ENCODE measurements around the gene CYP24A1. TPM values are rescaled to one million over a fixed set of nuclear protein-coding genes. Genes with fewer than 3 reads are reported as not detected.

CYP24A1 gene
- total and polyA plus RNA-seq, 2 of the 13 experiments (the other 11 are each of a cell fraction or from before 2014, with no cell fraction given): 9.4 to 32.7 TPM

DNA sequence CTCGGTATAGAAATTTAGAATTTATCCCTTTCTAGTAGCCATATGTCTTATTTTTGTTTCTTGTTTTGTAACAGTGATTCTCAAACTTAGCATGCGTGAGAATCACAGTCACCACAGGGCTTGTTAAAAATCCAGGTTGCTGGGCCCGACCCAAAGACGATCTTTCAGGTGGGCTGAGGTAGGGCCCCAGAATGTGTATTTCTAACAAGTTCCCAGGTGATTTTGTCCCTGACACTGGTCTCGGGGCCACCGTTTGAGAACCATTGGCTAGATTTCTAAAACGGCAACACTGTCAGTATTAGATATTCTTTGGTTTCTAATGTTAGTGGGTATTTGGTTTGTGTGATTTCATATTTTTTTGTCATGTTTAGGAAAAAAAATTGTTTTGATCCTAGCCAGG lies 44.0 kb upstream of the CYP24A1 start (continued):
- TF ChIP-seq ZNF101 (CRISPR knock-in tag; IDR thresholded peaks at IDR 0.05; ENCODE audit: borderline replicate concordance, low read depth) (no peak), CBX5 (CRISPR knock-in tag; IDR thresholded peaks at IDR 0.05; ENCODE audit: borderline replicate concordance) (no peak), ZNF180 (CRISPR knock-in tag; IDR thresholded peaks at IDR 0.05; ENCODE audit: borderline replicate concordance, low read depth) (no peak)

DNA sequence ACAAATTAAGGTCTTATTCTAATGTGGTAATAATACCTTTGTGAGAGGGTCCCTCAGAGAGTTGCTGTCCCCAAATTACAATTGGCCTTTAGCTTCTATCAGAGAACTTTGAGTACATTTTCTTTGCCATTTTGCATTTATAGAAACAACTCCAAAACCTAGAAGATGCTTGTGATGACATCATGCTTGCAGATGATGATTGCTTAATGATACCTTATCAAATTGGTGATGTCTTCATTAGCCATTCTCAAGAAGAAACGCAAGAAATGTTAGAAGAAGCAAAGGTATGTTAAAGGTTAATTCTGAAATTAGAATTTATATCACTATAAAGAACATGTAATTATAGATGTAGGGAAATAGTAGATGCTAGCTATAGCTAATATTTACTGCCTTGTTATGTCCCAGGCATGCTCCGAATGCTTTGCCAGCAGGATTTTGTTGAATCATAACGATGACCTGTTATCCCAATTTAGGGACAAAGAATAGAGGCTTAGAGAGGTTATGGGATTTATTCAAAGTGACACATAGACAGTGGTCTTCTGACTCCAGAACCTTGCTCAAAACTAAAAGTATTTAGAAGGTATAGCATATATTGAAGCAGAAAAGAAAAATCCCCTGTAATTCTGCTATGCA lies 41.5 kb upstream of the CYP24A1 start:
- ChIA-PET CTCF (ENCODE audit: low intra/inter-chr PET ratio, low total read pairs) (no interaction called here), POLR2A (no interaction called here)
- WGBS (ENCODE audit: low lambda C conversion rate): 98% methylated on average over 3 of the region's 3 CpGs
- Histone ChIP-seq H3K79me2 (ENCODE audit: insufficient read depth, low read length) (peaks cover 53% of the 10 kb centered on the region), H3K36me3 (replicated peaks in 1 of 2; ENCODE audit: control insufficient read depth in 1 of 2, insufficient read depth in 2 of 2, low read length in 2 of 2) (peaks cover 26 to 55% of the 10 kb centered on the region in 2 experiments), H3K4me2 (ENCODE audit: low read depth, low read length) (no peak overlapping the region), H2AFZ (ENCODE audit: low read length) (no peak overlapping the region), H3K27ac (ENCODE audit: extremely low read length, insufficient read depth, low read length) (no peak overlapping the region), H3K27me3 (ENCODE audit: control insufficient read depth in 1 of 2, insufficient read depth in 2 of 2, low read length in 2 of 2) (no peaks in the 10 kb centered on the region), H3K9me3 (ENCODE audit: low read length) (no peaks in the 10 kb centered on the region; the same call in 1 of the 2 replicates), H3K9ac (ENCODE audit: insufficient read depth, low read depth, low read length) (no peak overlapping the region), H3K4me1 (ENCODE audit: insufficient read depth, low read length) (peaks cover 14% of the 10 kb centered on the region), H3K4me3 (replicated peaks in 1 of 3; ENCODE audit: insufficient read depth in 1 of 3, low read depth in 2 of 3, low read length in 3 of 3) (no peak overlapping the region), H4K20me1 (ENCODE audit: insufficient read depth, low read length) (peaks cover 24% of the 10 kb centered on the region; the same call in 1 of the 2 replicates)
- no peak for TF ChIP-seq ASH2L (IDR thresholded peaks at IDR 0.05; ENCODE audit: insufficient read length, low read depth, low read length)
- TF ChIP-seq TGIF2 (CRISPR knock-in tag; IDR thresholded peaks at IDR 0.05): no peak
- peak; percentile 93 for TF ChIP-seq ATF7 (IDR thresholded peaks at IDR 0.05)
- TF ChIP-seq ATF7 (CRISPR knock-in tag; IDR thresholded peaks at IDR 0.05): no peak
- no peak for TF ChIP-seq YEATS2 (CRISPR knock-in tag; IDR thresholded peaks at IDR 0.05; ENCODE audit: borderline replicate concordance)
- TF ChIP-seq SATB2 (CRISPR knock-in tag; IDR thresholded peaks at IDR 0.05): no peak
- TF ChIP-seq MAFG (CRISPR knock-in tag; IDR thresholded peaks at IDR 0.05): no peak
- TF ChIP-seq ZNF432 (CRISPR knock-in tag; IDR thresholded peaks at IDR 0.05; ENCODE audit: borderline replicate concordance): no peak
- peak; percentile 30; the same call in 1 of the 2 replicates for TF ChIP-seq CEBPB (IDR thresholded peaks at IDR 0.05; ENCODE audit: borderline replicate concordance, low read depth, low read length)
- TF ChIP-seq SRF (IDR thresholded peaks at IDR 0.05; ENCODE audit: low read depth, low read length): no peak
- TF ChIP-seq PAX8 (CRISPR knock-in tag; IDR thresholded peaks at IDR 0.05; ENCODE audit: borderline replicate concordance): no peak
- TF ChIP-seq CREB1 (IDR thresholded peaks at IDR 0.05): peak; percentile 51
- TF ChIP-seq CREB1 (CRISPR knock-in tag; IDR thresholded peaks at IDR 0.05): no peak
- no TSS peak for BruUV-seq (replicated peaks)
- ATAC-seq: no peak
- no peak for FAIRE-seq
- no peak for DNase-seq (ENCODE audit: low spot score)
- intact Hi-C loops (cut with micrococcal nuclease; ENCODE audit: unreplicated experiment) (no loop called here), in situ Hi-C loops (cut with HindIII; ENCODE audit: extremely low pct_ligation_motif_present, low pct_unique_long_range_greater_than_20kb) (loop anchor here (25.0 kb wide), 1 partner anchor 1128 kb away; no protein-coding TSS in a partner anchor)
